WTC11 (cell line): Measurements from ENCODE around the gene GP9. TPM values are rescaled to one million over a fixed set of nuclear protein-coding genes. Genes with fewer than 3 reads are reported as not detected.

Source experiments
- ATAC-seq: fragments of 200-7000 bp; cut with Tn5 transposase; 2 replicates; pipeline ENCODE4 v1.10.0; 2021; ENCODE audit warnings: mild to moderate bottlenecking, moderate library complexity
- CTCF ChIA-PET: fragments of 300-600 bp; sonication (Branson Sonifier 250); formaldehyde crosslinking; loops from one replicate; lab custom pipeline; 2021; ENCODE audit warnings: antibody characterized with exemption; lab: Charles Lee
- POLR2A ChIA-PET: fragments of 350-600 bp; sonication (Branson Sonifier 250); formaldehyde crosslinking; loops from one replicate; lab custom pipeline; 2021; ENCODE audit warnings: antibody characterized with exemption; lab: Charles Lee
- DNase-seq: peaks from one replicate; pipeline ENCODE4 v3.0.0; 2021; ENCODE audit warnings: low spot score
- H3K27ac Mint-ChIP-seq: 2 replicates; pipeline ENCODE4 v1.8.0; 2021; ENCODE audit warnings: mixed read lengths
- H3K27me3 Mint-ChIP-seq: 2 replicates; pipeline ENCODE4 v1.8.0; 2021; ENCODE audit warnings: low read depth, mild to moderate bottlenecking, moderate library complexity, mixed read lengths
- H3K36me3 Mint-ChIP-seq: 2 replicates; pipeline ENCODE4 v1.8.0; 2021; ENCODE audit warnings: mixed read lengths
- H3K4me1 Mint-ChIP-seq: 2 replicates; pipeline ENCODE4 v1.8.0; 2022; ENCODE audit warnings: mixed read lengths
- H3K4me3 Mint-ChIP-seq: 2 replicates; pipeline ENCODE4 v1.8.0; 2021; ENCODE audit warnings: mild to moderate bottlenecking, moderate library complexity, mixed read lengths
- H3K9me3 Mint-ChIP-seq: 2 replicates; pipeline ENCODE4 v1.8.0; 2021; ENCODE audit warnings: mixed read lengths
- CREB1 ChIP-seq: sonication (generic); formaldehyde crosslinking; IDR thresholded peaks from 2 replicates; pipeline ENCODE4 v1.8.0; 2023; ENCODE audit warnings: mild to moderate bottlenecking, missing genetic modification reagents
- CREM ChIP-seq: sonication (generic); formaldehyde crosslinking; IDR thresholded peaks from 2 replicates; pipeline ENCODE4 v1.8.1; 2022; ENCODE audit warnings: mild to moderate bottlenecking, missing genetic modification reagents, moderate library complexity
- ELF4 ChIP-seq: sonication (generic); formaldehyde crosslinking; IDR thresholded peaks from 2 replicates; pipeline ENCODE4 v1.8.1; 2022; ENCODE audit warnings: low read depth, mild to moderate bottlenecking, moderate library complexity, missing genetic modification reagents
- ESRRA ChIP-seq: sonication (generic); formaldehyde crosslinking; IDR thresholded peaks from 2 replicates; pipeline ENCODE4 v1.8.1; 2022; ENCODE audit warnings: mild to moderate bottlenecking, missing genetic modification reagents, borderline replicate concordance
- FOXJ3 ChIP-seq: sonication (generic); formaldehyde crosslinking; IDR thresholded peaks from 2 replicates; pipeline ENCODE4 v1.9.0; 2021; ENCODE audit warnings: missing genetic modification reagents, mild to moderate bottlenecking, borderline replicate concordance
- FOXP1 ChIP-seq: sonication (generic); formaldehyde crosslinking; IDR thresholded peaks from 2 replicates; pipeline ENCODE4 v1.8.0; 2022; ENCODE audit warnings: missing genetic modification reagents, mild to moderate bottlenecking, moderate library complexity, borderline replicate concordance
- GRHL2 ChIP-seq: fragments of 250-450 bp; sonication (Bioruptor Pico); IDR thresholded peaks from 2 replicates; pipeline ENCODE4 v1.8.0; 2022; ENCODE audit warnings: mild to moderate bottlenecking, moderate library complexity; ENCODE audit not compliant: insufficient replicate concordance, severe bottlenecking
- HMGA2 ChIP-seq: fragments of 250-450 bp; sonication (Bioruptor Pico); IDR thresholded peaks from 2 replicates; pipeline ENCODE4 v1.4.0; 2021; ENCODE audit warnings: mild to moderate bottlenecking, moderate library complexity
- ZNF281 ChIP-seq: sonication (generic); formaldehyde crosslinking; IDR thresholded peaks from 2 replicates; pipeline ENCODE4 v1.8.0; 2023; ENCODE audit warnings: mild to moderate bottlenecking, missing genetic modification reagents
- ZNF416 ChIP-seq: fragments of 250-450 bp; sonication (Bioruptor Pico); IDR thresholded peaks from 2 replicates; pipeline ENCODE4 v1.9.0; 2021; ENCODE audit warnings: mild to moderate bottlenecking, inconsistent platforms
- ZNF671 ChIP-seq: fragments of 250-450 bp; sonication (Bioruptor Pico); IDR thresholded peaks from 2 replicates; pipeline ENCODE4 v1.8.0; 2021; ENCODE audit warnings: mild to moderate bottlenecking
- total RNA-seq: library from RNA; stranded (reverse); gene quantifications from 3 replicates; pipeline ENCODE4 v1.2.3, GENCODE V29; 2021
- TF ChIP-seq, protein P1 (sequence below): sonication (generic); formaldehyde crosslinking; IDR thresholded peaks from 2 replicates; pipeline ENCODE4 v1.8.1; 2023; ENCODE audit warnings: mild to moderate bottlenecking, missing genetic modification reagents, borderline replicate concordance
- TF ChIP-seq, protein P2 (sequence below): sonication (generic); formaldehyde crosslinking; IDR thresholded peaks from 2 replicates; pipeline ENCODE4 v1.8.0; 2022; ENCODE audit warnings: mild to moderate bottlenecking, missing genetic modification reagents
- TF ChIP-seq, protein P3 (sequence below): sonication (generic); formaldehyde crosslinking; IDR thresholded peaks from 2 replicates; pipeline ENCODE4 v1.8.0; 2022; ENCODE audit warnings: mild to moderate bottlenecking, missing genetic modification reagents

GP9 gene
- total RNA-seq, 1 experiment from 2014 or later = not detected

GRCh38 chr3:129036222-129037092 lies 24.1 kb upstream of the GP9 start:
- Mint-ChIP-seq H3K4me1 (peaks cover 9% of the 10 kb centered on the region), H3K36me3 (no peaks in the 10 kb centered on the region), H3K27ac (no peak overlapping the region), H3K4me3 (no peak overlapping the region), H3K9me3 (no peaks in the 10 kb centered on the region), H3K27me3 (peaks cover 3% of the 10 kb centered on the region; the same call in 1 of the 2 replicates)
- TF ChIP-seq HMGA2 (CRISPR knock-in tag) = no peak
- no peak for TF ChIP-seq ELF4
- TF ChIP-seq, protein P1, sequence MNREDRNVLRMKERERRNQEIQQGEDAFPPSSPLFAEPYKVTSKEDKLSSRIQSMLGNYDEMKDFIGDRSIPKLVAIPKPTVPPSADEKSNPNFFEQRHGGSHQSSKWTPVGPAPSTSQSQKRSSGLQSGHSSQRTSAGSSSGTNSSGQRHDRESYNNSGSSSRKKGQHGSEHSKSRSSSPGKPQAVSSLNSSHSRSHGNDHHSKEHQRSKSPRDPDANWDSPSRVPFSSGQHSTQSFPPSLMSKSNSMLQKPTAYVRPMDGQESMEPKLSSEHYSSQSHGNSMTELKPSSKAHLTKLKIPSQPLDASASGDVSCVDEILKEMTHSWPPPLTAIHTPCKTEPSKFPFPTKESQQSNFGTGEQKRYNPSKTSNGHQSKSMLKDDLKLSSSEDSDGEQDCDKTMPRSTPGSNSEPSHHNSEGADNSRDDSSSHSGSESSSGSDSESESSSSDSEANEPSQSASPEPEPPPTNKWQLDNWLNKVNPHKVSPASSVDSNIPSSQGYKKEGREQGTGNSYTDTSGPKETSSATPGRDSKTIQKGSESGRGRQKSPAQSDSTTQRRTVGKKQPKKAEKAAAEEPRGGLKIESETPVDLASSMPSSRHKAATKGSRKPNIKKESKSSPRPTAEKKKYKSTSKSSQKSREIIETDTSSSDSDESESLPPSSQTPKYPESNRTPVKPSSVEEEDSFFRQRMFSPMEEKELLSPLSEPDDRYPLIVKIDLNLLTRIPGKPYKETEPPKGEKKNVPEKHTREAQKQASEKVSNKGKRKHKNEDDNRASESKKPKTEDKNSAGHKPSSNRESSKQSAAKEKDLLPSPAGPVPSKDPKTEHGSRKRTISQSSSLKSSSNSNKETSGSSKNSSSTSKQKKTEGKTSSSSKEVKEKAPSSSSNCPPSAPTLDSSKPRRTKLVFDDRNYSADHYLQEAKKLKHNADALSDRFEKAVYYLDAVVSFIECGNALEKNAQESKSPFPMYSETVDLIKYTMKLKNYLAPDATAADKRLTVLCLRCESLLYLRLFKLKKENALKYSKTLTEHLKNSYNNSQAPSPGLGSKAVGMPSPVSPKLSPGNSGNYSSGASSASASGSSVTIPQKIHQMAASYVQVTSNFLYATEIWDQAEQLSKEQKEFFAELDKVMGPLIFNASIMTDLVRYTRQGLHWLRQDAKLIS (CRISPR knock-in tag) = no peak
- TF ChIP-seq GRHL2 (CRISPR knock-in tag) = no peak
- ATAC-seq = no peak
- CTCF ChIA-PET = interaction anchor here (1.2 to 2.5 kb wide), 4 partner anchors 9 to 66 kb away, joined by 4 to 10 read pairs (median 6); no protein-coding TSS in a partner anchor
- POLR2A ChIA-PET = no interaction called here
- DNase-seq = no peak

DNA sequence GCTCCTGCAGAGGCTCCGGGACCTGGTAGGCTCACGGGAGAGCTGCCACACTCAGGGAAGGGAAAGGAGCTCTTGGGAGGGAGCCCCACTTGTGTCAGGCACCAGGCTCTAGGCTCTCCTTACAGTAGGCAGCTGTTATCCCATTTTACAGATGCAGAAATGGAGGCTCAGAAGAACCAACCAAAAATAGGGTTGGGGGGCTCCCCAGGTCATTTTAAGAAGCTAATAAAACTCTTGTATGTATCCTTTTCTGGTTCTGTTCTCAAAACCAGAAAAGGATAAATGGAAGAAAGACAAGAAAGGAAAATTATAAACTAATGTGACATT lies 23.5 kb upstream of the GP9 start:
- Mint-ChIP-seq H3K27me3 (peaks cover 3% of the 10 kb centered on the region), H3K4me1 (peaks cover 13% of the 10 kb centered on the region), H3K9me3 (no peaks in the 10 kb centered on the region; the same call in 1 of the 2 replicates), H3K27ac (no peak overlapping the region), H3K4me3 (no peak overlapping the region), H3K36me3 (no peaks in the 10 kb centered on the region)
- ATAC-seq (no peak), DNase-seq (no peak)
- CTCF ChIA-PET = interaction anchor here (1.2 to 2.5 kb wide), 4 partner anchors 9 to 67 kb away, joined by 4 to 10 read pairs (median 6); no protein-coding TSS in a partner anchor
- TF ChIP-seq ESRRA (CRISPR knock-in tag) = no peak
- TF ChIP-seq ZNF281 (CRISPR knock-in tag) = no peak
- no peak for TF ChIP-seq ZNF671 (CRISPR knock-in tag)
- TF ChIP-seq FOXP1 (CRISPR knock-in tag) = no peak
- TF ChIP-seq CREB1 (CRISPR knock-in tag) = no peak
- no peak for TF ChIP-seq FOXJ3
- TF ChIP-seq, protein P1 (CRISPR knock-in tag) = no peak
- no peak for TF ChIP-seq CREM (CRISPR knock-in tag)
- TF ChIP-seq, protein P2, sequence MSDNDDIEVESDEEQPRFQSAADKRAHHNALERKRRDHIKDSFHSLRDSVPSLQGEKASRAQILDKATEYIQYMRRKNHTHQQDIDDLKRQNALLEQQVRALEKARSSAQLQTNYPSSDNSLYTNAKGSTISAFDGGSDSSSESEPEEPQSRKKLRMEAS (CRISPR knock-in tag) = no peak
- TF ChIP-seq, protein P3, sequence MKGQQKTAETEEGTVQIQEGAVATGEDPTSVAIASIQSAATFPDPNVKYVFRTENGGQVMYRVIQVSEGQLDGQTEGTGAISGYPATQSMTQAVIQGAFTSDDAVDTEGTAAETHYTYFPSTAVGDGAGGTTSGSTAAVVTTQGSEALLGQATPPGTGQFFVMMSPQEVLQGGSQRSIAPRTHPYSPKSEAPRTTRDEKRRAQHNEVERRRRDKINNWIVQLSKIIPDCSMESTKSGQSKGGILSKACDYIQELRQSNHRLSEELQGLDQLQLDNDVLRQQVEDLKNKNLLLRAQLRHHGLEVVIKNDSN (CRISPR knock-in tag) = no peak
- no peak for TF ChIP-seq ZNF416 (CRISPR knock-in tag)
- TF ChIP-seq, all 79 proteins: peak for 0
- POLR2A ChIA-PET = no interaction called here
